NCI-H460 (cell line): ENCODE results near the gene PDGFRB. TPM values are rescaled to one million over a fixed set of nuclear protein-coding genes. Genes with fewer than 3 reads are reported as not detected.

Experiments
- DNase-seq: peaks from one replicate; pipeline ENCODE4 v3.0.0-alpha.2; 2016; ENCODE audit warnings: low read depth; ENCODE audit errors: extremely low read depth
- total RNA-seq: library from RNA; depleted of rRNA; stranded (reverse); fragments of >200 nt; shearing (Covaris generic); gene quantifications from 2 replicates; pipeline ENCODE4 v1.2.3, GENCODE V29; 2014

The PDGFRB gene
- total RNA-seq, 1 experiment from 2014 or later: 2.4 TPM

DNA sequence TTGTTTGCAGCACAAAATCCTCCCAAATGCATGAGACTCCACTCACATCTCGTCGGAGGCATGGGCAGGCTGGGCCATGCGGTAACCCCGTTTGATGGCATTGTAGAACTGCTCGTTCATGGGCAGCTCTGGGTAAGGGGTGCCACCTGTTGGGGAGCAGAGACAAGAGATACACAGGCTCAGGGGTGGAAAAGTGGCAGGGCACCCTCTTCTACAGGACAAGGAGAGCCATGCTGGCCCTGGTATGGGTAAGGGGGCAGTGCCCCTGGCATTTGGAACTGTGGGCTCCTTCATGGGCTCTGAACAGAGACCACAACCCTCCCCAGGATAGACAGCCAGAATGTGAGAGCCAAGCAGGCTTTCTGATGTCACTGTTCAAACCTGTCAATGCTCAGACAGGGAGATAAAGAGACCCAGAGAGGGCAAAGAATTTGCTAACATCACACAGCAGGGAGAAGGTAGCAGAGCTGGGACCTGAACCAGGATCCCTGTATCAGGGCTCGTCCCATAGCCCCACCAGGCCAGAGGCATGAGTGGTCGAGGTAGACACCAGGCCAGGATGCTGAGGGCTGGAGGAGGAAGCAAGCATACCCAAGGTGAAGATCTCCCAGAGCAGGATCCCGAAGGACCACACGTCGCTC, 36.1 kb downstream of the PDGFRB start:
- no peak for DNase-seq

DNA sequence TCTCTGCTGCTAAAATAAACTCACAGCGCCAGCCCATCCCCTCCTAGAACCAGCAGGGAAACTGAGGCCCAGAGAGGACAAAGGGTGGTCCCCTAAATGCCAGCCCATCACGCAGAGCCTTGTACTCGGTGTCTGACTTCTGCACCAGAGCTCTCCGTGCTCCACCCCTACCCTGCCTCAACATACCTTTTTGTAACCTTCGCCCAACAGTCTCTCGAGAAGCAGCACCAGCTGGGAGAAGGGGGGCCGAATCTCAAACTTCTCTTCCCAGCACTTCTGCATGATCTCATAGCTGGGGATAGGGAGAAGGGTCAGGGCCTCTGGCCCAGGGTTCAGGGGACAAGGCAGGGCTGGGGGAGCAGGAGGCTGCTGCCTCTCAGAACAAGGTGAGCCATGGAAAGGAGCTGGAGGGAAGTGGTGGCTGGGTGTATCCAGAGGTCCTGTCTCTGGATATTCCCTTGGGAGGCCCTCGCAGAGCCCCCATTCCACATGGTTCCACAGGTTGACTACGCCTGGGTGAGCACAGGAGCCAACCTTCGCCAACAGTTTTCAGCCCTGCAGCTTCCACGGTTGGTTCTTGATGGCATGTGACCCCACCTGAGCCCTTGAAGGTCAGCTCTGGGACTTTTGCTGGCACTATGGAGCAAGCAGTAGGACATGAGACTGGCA, 37.0 kb downstream of the PDGFRB start:
- no peak for DNase-seq

DNA sequence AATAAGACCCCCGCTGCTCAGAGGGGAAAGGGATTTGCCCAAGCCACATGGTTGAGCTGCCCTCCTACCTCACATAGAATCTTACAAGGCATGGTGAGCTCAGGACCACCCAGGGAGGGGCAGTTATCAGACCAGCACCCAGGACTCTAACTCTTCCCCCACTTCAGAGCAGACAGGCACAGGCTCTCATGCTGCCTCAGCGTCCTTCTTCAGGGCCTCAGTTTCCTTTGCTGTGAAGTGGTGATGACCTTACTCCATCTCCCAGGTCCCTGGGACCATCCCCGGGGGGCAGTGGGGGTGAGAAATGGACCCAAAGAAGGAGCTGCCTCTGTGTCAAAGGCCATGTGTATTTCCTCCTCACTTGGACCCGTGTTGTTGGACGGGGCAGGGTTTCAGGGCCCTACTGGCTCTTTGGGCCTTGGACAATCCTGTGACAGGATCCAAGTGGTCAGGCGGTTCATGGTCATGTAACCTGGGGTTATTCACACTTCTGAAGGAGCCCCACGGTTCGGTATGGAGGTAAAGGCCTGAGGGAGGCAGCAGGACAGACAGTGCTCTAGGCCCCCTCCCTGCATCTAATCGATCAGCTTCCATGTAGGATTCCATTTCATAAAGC, 37.6 kb downstream of the PDGFRB start:
- no peak for DNase-seq

DNA sequence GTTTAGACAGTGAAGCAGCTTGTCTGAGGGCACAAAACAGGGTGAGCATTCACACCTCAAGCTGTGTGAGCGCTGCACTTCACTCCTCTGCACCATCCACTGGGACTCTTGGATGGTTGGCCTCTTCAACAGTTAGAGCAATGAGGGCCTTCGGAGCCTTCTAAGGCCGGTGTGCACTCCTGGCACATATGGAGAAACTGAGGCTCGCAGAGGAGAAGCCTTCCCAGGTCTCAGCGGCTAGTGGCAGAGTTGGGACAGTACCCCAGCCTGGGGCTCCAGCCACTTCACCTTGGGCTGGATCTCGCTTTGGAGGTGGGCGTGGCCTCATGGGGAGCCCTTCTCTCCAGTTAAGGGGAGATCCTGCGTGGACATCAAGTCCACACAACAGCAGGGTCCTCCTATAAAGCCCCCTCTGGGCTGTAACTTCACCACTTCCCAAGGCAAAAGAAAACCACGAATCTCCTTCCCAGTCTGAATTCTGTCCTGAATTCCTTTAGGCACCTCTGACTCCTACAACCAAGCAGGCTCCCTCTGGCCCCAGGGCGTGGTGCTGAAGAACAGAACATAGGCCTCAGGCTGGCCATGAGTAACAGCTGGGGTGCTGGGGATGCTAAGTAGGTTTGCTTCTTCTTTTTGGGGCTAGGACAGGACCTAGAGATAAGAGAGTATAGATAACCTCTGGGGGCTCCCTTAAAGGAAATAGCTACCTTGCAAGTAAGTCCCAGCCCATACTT, 38.8 kb downstream of the PDGFRB start:
- no peak for DNase-seq

DNA sequence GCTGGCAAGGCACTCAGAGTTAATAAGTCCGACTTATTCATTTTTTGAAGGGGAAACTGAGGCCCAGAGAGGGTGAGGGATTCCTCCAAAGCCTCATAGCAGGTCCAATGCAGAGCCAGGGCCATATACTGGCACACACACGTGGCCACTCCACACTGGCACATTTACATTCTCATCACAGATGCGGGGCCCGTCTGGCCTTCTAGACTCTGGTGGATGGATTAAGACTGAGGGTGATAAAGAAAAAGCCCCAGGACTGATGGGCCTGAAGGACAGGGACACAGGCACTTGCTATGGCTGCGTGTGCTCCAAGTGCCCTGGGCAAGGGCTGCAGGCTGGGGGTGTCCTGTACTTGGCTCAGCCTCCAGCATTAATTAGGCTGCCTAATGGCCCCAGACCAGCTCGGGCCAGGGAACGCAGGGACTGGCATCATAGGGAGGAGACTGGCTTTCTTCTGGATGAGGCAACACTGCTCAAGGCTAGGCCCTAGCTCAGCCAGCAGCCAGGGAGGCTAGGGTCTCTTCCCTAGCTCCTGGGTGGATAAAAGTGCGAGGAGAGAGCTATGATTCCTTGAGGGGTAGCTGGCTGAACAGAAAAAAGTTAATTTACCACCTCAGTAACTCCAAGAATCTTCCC, 40.8 kb downstream of the PDGFRB start:
- DNase-seq: no peak

DNA sequence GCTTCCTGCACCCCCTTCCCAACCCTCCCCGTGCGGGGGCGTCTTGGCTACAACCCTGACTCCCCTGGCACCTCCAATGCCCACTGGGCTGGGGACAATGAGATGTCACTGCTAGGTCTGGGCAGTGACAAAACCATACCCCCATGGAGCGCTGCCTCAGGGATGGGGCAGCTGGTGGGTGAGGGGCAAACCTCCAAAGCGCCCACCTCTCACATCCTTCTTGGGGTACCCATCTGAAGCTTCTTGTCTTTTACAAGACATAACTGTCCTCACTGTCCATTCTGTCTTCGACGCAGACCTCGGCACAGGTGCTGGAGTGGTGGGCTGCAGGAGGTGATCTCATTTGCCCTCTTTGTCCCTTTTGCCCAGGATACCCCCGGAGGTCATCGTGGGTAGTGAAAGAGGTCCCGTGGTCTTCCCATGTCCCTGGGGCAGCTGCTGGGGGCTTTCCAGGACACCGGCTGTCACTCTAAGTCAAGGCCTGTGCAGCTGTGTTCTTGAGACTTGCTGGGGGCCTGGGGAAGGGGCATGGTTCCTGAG, 41.5 kb downstream of the PDGFRB start:
- DNase-seq: no peak

DNA sequence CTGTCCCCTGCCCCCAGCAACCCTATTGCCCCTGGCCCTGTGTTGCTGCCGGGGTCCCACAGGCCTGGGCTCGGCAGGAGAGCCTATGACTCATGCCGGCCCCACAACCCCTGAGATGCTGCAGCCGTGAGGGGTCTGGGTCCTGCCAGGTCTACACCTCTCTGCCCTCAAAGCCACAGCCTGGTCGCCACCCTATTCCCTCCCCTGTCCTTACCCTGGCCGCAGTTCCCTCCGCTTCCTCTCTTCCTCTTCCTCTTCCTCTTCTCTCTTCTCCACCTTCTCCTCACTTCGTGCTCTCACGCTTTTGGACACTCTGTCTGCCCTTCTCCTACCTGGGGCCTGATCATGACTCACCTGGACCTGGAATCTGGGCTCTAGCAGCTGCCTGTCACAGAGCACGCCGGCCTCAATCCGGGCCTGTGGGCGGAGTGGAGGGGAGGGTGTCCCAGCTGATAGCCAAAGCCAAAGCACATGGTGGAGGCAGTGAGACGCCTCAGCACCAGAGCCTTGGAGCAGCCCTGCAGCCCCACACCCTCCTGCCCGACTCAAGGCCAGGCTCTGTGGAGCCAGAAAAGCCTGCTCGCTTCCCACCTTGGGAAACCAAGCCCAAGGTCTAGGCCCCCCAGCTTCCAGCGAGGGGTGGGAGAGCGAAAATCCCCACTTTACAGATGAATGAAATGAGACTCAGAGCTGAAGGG, 42.4 kb downstream of the PDGFRB start:
- no peak for DNase-seq

DNA sequence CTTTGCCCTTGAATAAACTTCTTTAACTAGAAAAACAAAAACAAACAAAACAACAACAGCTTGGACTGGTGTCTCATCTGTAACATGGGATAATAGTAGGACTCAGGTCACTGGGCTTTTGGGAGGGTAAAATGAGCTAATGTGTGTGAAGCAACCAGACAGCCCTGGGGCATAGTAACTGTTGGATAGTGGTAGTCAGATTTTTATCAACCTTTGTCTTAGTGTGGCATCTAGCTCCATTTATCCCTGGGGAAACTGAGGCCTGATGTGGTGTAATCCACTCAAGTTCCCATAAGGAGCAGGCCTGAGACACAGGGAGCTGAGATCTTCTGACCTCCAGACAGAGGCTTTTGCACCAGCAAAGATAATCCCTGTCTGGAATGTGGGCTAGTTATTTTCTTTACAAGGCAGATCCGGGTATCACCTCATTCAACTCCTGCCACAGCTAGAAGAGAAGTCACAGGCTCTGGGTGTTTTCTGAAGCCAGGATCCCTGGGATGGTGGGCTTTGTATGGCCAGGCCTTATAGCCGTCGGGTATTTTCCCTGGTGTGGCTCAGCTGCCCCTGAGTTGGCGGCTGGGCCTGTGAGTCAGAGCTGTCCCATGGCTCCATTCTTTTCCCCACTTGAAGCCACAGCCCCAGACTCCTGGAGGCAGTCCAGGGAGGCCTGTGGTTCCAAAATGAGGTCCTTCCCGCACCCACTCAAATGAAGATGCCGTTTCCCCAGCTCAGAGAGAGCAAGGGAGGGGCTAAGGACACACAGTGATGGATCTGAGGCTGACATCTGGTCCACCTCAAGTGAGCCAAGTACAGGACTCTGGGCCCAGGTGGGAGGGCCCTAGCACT, 43.2 kb downstream of the PDGFRB start:
- DNase-seq: no peak

DNA sequence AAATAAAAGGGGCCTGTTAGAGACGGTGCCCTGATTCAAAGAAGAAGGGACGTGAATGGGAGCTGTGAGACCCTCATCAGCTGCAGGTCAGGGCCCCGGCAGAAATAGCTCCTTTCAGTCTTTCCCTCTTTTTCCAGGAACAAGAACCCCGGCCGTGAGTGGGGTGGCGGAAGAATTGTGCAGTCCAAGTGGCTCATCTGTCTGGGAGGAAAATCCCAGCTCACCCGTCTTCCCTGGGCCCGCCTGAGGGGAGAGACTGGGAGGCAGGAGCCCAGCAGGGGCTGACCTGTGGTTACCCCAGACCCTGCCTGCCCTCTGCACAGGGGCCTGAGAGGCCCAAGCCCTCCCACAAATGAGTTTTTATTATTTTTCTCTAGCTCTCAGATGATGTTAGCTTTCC, 44.5 kb downstream of the PDGFRB start:
- no peak for DNase-seq

DNA sequence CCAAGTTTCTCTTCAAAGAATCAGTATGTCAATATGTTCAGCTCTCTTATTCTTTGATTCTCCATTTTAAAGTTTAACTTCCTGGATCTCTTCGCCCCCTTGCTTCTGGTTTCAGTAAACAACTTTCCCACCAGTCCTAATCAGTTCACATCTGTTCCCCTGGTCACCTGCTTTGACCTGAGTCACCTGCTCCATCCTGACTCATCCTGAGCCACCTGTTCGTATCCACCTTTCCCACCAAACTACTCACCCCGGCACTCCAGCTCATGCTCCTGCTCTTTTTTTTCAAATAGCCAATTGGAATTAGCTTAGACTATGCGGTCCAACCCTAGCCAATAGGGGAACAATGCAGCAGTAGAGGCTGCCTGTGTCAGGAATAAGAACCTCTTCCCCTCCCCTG, 45.7 kb downstream of the PDGFRB start:
- no peak for DNase-seq

DNA sequence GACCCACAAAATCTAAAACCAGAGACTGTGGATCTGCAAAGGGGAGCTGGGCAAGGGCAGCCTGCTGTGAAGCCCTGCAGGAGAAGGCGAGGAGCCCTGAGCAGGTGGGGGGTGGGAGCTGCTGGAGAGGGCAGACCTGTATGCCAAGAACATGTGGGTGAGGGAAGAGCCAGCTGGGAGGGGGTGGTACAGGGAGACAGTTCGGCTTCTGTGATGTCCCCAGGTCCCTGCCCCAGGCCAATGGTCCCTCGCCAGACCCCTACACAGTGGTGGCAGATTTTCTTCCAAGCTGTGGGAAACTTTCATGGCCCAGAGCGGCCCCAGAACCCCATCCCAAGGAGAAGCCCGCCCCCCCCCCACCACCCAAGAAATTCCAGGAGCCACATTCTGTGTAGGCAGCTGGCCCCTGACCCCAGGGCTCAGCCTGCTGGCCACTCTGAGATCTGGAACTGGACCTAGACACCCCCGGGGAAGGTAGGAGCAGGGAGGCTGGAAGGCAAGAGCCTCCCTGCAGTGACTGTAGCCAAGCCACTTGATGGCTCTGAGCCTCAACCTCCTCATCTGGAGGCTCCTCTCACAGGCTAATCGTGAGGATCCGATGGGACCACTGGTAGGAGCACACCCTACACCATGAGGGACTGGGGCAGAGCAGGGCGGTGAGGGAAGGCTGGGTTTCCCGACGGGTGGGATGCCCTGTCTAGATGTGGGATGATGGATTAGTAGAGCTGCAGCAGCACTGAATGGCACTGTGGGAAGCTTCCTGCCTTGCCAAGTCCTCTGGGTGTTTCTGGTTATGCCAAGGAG, 46.7 kb downstream of the PDGFRB start:
- DNase-seq: no peak

DNA sequence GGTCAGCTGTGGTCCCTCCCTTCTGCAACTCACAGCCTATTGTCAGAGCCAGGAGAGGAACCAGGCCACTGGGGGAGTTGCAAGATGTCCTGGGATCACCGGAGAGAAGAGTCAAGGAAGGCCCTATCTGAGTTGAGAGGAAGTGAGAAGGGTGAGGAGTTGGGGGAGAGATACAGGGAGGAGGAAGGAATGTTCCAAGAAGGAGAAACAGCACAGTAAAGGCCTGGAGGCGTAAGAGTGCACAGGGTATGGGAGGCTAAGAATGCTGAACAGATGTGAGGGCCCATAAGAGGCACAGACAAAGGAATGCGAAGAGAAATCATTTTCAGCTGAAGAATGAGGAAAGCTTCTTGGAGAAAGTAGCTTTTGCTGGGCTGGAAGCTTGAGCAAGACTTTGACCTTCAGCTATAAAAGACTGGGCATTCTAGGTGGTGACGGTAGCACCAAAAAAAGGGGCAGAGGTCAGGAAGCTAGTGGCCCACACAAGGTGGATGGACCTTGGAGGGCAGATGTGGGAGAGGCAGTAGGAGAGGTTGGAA, 47.7 kb downstream of the PDGFRB start:
- no peak for DNase-seq

DNA sequence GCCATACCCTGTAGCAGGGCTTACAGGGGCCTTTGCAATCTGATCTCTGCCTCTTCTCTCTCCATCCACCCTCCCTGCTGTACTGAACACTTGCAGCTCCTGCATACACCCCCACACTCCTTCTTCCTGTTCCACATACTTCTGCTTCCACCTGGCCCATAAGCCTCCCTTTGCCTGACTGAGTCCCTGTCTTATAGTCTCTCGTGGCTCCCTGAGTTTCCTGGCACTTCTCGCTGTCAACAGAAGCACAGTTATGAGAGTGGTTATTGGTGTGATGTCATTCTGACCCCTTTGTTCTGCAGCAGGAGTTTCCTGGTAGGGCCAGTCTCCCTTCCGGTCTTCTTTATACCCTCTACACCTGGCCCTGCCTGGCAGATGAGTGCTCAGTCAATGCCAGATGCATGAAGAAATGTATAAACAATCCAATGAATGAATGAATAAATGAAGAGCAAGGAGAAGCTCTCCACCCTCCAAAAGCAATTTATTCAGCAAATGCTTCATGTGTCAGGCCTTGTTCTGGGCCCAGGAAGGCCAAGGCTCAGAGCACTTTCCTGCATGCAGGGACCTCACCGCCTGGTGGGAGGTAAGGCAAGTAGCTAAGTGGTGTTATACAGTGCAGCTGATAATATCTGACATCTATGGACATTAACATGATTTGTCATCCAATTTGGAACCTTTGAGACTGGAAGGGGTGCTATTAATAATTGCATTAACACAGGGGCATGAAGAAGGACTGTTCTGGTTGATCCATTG, 48.8 kb downstream of the PDGFRB start:
- DNase-seq: no peak

DNA sequence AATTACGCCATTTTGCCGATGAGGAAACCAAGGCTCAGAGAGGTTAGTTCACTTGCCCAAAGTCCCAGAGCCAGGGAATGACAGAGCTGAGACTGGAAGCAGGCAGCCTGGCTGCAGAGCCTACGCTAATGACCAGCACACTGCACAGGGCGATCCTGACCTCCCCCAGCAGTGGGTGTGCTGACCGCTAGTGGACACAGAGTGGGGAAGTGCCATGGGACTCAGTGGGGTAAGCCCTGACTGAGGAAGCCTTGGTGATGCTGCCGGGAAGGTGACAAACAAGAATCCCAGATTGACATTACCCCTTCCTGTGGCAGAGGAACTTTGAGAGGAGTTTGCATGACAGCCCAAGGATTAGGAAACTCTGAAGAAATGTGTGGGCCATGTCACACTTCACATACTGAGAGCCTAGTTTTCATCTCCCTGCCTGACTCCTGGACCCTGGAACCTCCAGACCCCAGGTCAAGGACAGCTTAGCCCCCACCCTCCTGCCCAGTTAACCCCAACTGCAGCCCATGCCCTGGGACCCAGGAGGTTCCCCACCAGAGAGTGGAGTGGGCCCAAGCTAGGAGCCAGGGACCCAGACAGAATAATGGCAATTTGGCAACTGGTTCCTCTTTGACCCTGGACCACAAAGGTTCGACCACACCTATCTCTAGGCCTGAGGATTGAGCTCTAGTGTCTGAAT, 49.6 kb downstream of the PDGFRB start:
- no peak for DNase-seq

DNA sequence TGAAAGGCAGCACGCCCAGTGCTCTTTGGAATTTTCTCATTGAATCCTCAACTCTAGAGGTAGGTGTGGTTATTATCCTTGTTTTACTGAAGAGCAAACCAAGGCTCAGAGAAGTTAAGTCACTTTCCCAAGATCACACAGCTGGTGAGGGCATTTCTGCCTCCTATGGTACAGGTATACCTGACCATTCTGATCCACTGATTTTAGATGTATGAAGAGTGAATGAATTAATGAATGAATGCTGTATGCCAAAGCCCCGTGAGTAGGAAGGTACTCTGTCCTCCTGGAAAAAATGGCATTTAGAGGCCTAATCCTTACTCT, 51.1 kb downstream of the PDGFRB start:
- DNase-seq: no peak

DNA sequence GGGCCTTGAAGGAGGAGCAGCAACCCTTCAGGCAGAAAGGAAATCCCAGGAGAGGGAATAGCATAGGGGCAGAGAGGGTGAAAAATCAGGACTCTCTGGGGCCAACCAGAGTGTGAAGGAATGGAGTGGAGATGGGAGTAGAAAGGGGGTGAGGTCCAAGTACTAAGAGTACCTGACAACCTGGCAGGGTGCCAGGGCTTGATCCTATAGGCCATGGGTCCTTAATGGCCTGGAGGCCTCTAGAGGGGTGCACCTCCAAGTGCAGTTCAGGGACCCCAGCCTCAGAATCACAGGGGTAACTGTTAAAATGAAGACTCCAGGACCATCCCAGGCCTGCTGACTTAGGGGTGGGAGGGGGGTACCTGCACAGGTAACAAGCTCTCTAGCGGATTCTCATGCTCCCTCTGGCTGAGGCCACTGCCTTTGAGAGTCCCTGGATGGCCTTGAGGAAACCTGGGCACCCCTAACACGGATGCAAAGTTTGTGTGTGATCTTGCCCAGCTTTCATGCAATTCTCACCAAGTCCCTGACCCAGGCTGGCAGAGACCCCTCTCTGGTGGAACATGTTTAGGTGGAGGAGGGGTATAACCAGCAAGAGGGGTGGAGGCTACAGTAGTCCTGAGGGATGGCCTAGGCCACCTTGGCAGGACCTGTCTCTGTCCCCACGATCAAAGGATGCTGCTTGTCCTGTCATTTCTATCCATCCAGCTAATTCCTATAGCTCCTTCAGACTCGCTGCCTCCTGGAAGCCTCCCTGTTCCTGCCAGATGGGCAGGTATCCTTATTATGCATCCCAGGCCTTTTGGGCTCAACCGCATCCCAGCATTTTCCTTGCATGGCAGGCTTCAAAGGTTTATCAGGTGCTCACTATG, 51.7 kb downstream of the PDGFRB start:
- DNase-seq: no peak
